ENCODE results near the gene ZBTB3. TPM values are rescaled to one million over a fixed set of nuclear protein-coding genes. Genes with fewer than 3 reads are reported as not detected.

The ZBTB3 gene
- total and polyA plus RNA-seq, 9 of the 15 experiments (the other 6 are each of a cell fraction or from before 2014, with no cell fraction given) = 1.9 to 10.0 (median 4.9) TPM

- TF ChIP-seq, protein P1, sequence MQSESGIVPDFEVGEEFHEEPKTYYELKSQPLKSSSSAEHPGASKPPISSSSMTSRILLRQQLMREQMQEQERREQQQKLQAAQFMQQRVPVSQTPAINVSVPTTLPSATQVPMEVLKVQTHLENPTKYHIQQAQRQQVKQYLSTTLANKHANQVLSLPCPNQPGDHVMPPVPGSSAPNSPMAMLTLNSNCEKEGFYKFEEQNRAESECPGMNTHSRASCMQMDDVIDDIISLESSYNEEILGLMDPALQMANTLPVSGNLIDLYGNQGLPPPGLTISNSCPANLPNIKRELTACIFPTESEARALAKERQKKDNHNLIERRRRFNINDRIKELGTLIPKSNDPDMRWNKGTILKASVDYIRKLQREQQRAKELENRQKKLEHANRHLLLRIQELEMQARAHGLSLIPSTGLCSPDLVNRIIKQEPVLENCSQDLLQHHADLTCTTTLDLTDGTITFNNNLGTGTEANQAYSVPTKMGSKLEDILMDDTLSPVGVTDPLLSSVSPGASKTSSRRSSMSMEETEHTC (IDR thresholded peaks at IDR 0.05) = peak; percentile 32; the same call in 1 of the 2 replicates
- 0 out of 4 replicates have a peak, but pooled peaks of 1 of the 2 experiments have one; percentile 4 for TF ChIP-seq RAD21 (CRISPR knock-in tag; conservative IDR thresholded peaks at IDR 0.05 in 1 of 2, IDR thresholded peaks at IDR 0.05 in 1 of 2)
- 0 out of 2 replicates have a peak, but pooled peaks have one; percentile 43 for TF ChIP-seq TARDBP (IDR thresholded peaks at IDR 0.05)
- TF ChIP-seq FOXA3 (CRISPR knock-in tag; conservative IDR thresholded peaks at IDR 0.05 in 1 of 2, IDR thresholded peaks at IDR 0.05 in 1 of 2) = peak in 1 of 2 experiments; percentile 7; a peak in 1 of 4 replicates
- no peak for TF ChIP-seq NR2C2 (CRISPR knock-in tag; IDR thresholded peaks at IDR 0.05)
- TF ChIP-seq NR2C2 (tag; IDR thresholded peaks at IDR 0.05) = no peak
- TF ChIP-seq, protein P2, sequence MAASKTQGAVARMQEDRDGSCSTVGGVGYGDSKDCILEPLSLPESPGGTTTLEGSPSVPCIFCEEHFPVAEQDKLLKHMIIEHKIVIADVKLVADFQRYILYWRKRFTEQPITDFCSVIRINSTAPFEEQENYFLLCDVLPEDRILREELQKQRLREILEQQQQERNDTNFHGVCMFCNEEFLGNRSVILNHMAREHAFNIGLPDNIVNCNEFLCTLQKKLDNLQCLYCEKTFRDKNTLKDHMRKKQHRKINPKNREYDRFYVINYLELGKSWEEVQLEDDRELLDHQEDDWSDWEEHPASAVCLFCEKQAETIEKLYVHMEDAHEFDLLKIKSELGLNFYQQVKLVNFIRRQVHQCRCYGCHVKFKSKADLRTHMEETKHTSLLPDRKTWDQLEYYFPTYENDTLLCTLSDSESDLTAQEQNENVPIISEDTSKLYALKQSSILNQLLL (CRISPR knock-in tag; IDR thresholded peaks at IDR 0.05; ENCODE audit: borderline replicate concordance) = no peak
Observed at GRCh38 chr11:62792202-62792575, 38.2 kb upstream of the ZBTB3 start (continued).

All from K562 (cell line).